Brain pericyte (primary cell): Measurements from ENCODE around the gene OR10AG1.

Source experiments
- DNase-seq: peaks from one replicate; pipeline ENCODE4 v3.0.0-alpha.2; 2012; ENCODE audit warnings: low read depth, low spot score

The OR10AG1 gene

GRCh38 chr11:55969845-55970244 lies at the start of gene OR10AG1:
Gene OR10AG1, minus strand, starts transcription at chr11:55969945. Its CDS starts 38 bp downstream, at chr11:55969907.
- DNase-seq = no peak

GRCh38 chr11:56013805-56014204 lies 44.1 kb upstream of the OR10AG1 start:
- DNase-seq = no peak

GRCh38 chr11:56010716-56011115 lies 41.0 kb upstream of the OR10AG1 start:
- no peak for DNase-seq

GRCh38 chr11:55994525-55994924 lies 24.8 kb upstream of the OR10AG1 start, which contains the start of gene OR5F1:
Gene OR5F1, minus strand, starts transcription at chr11:55994625. Its CDS starts 0 bp downstream, at chr11:55994625.
- no peak for DNase-seq

GRCh38 chr11:55970935-55971334 lies 1.2 kb upstream of the OR10AG1 start:
- DNase-seq = no peak

- DNase-seq = no peak
Measured at GRCh38 chr11:55967914-55968313, 1.8 kb downstream of the OR10AG1 start.

GRCh38 chr11:55966391-55966790 lies 3.4 kb downstream of the OR10AG1 start:
- no peak for DNase-seq

GRCh38 chr11:55956521-55956920 lies 13.2 kb downstream of the OR10AG1 start:
- DNase-seq = no peak

- DNase-seq = no peak
Measured at GRCh38 chr11:55949330-55949729, 20.4 kb downstream of the OR10AG1 start.

- DNase-seq = no peak
Measured at GRCh38 chr11:55942785-55943392, 26.9 kb downstream of the OR10AG1 start.

- DNase-seq = no peak
Measured at GRCh38 chr11:55936300-55936699, 33.4 kb downstream of the OR10AG1 start, which contains the start of gene OR5I1. Gene OR5I1, minus strand, starts transcription at chr11:55936400. Its CDS starts 0 bp downstream, at chr11:55936400.

- DNase-seq = no peak
Measured at GRCh38 chr11:55920537-55920936, 49.2 kb downstream of the OR10AG1 start.
